ENCODE measurements around the gene XPNPEP1.

GRCh38 chr10:109924967-109925620 lies 1.8 kb upstream of the XPNPEP1 start:
- TF ChIP-seq CTCF (IDR thresholded peaks at IDR 0.05) (no peak), FOSL2 (IDR thresholded peaks at IDR 0.05; ENCODE audit: borderline replicate concordance, low read depth) (no peak), EP300 (IDR thresholded peaks at IDR 0.05; ENCODE audit: borderline replicate concordance in 1 of 2, low read depth in 1 of 2, low read length in 1 of 2) (no peak), FOXJ3 (CRISPR knock-in tag; IDR thresholded peaks at IDR 0.05) (no peak), FOXM1 (IDR thresholded peaks at IDR 0.05; ENCODE audit: low read depth) (no peak), RXRA (IDR thresholded peaks at IDR 0.05; ENCODE audit: borderline replicate concordance, low read depth) (no peak), EZH2phosphoT487 (IDR thresholded peaks at IDR 0.05; ENCODE audit: borderline replicate concordance, low read depth) (no peak), GABPA (IDR thresholded peaks at IDR 0.05; ENCODE audit: low read depth) (no peak), TCF12 (IDR thresholded peaks at IDR 0.05) (no peak), POLR2AphosphoS5 (IDR thresholded peaks at IDR 0.05; ENCODE audit: low read depth, low read length) (no peak), NRF1 (IDR thresholded peaks at IDR 0.05; ENCODE audit: low read depth, low read length) (no peak), MAX (IDR thresholded peaks at IDR 0.05; ENCODE audit: low read depth) (no peak)

Data from SK-N-SH (cell line).